CD8-positive, alpha-beta memory T cell (primary cell): ENCODE data around the gene RFESD. TPM values are rescaled to one million over a fixed set of nuclear protein-coding genes. Genes with fewer than 3 reads are reported as not detected.
A peak's percentile ranks its signal among the peaks of the same experiment; 100 is the strongest.
"Not testable (repeated sequence)": the region's sequence is repeated elsewhere in the genome, so short reads cannot be mapped to it uniquely, and the experiment has no call there.

Source experiments
- CTCF ChIA-PET: fragments of 350-600 bp; sonication (Branson Sonifier 250); formaldehyde crosslinking; loops from one replicate; lab custom pipeline; 2021; ENCODE audit warnings: antibody characterized with exemption; lab: Charles Lee
- POLR2A ChIA-PET: fragments of 350-600 bp; sonication (Branson Sonifier 250); formaldehyde crosslinking; loops from one replicate; lab custom pipeline; 2021; ENCODE audit warnings: antibody characterized with exemption; lab: Charles Lee
- DNase-seq, 5 donors: peaks; one replicate each; pipeline versions ENCODE4 v3.0.0 to v3.0.0-alpha.2; 2020 to 2022; ENCODE audit warnings: mixed read lengths in 1 of 5
- H3K27ac ChIP-seq: one replicate; pipeline ENCODE4 v1.7.0; 2013; ENCODE audit warnings: low read depth, mild to moderate bottlenecking, low read length, moderate library complexity
- H3K27me3 ChIP-seq: 2 replicates; pipeline ENCODE4 v1.7.0; 2013; ENCODE audit warnings: low read length, mild to moderate bottlenecking; ENCODE audit not compliant: insufficient read depth, poor library complexity, severe bottlenecking
- H3K36me3 ChIP-seq: 2 replicates; pipeline ENCODE4 v1.7.0; 2013; ENCODE audit warnings: mild to moderate bottlenecking, low read length, moderate library complexity; ENCODE audit not compliant: insufficient read depth
- H3K4me1 ChIP-seq: 2 replicates; pipeline ENCODE4 v1.7.0; 2013; ENCODE audit warnings: mild to moderate bottlenecking, low read length, moderate library complexity; ENCODE audit not compliant: insufficient read depth
- H3K4me3 ChIP-seq: 2 replicates; pipeline ENCODE4 v1.7.0; 2013; ENCODE audit warnings: mild to moderate bottlenecking, low read length
- H3K9me3 ChIP-seq: 2 replicates; pipeline ENCODE4 v1.7.0; 2013; ENCODE audit warnings: mild to moderate bottlenecking, low read length
- H3K27ac Mint-ChIP-seq, 8 donors: one replicate each; pipeline ENCODE4 v1.8.0; 2020 to 2021; ENCODE audit warnings: mixed read lengths in 8 of 8, mild to moderate bottlenecking in 6 of 8, inconsistent platforms in 3 of 8, moderate library complexity in 3 of 8
- H3K27me3 Mint-ChIP-seq, 2 donors: one replicate each; pipeline ENCODE4 v1.8.0; 2020 to 2021; ENCODE audit warnings: mixed read lengths in 2 of 2, mild to moderate bottlenecking in 1 of 2, moderate library complexity in 1 of 2
- H3K36me3 Mint-ChIP-seq, 3 donors: one replicate each; pipeline ENCODE4 v1.8.0; 2020 to 2021; ENCODE audit warnings: mixed read lengths in 3 of 3, inconsistent platforms in 1 of 3, mild to moderate bottlenecking in 1 of 3
- H3K4me1 Mint-ChIP-seq, 3 donors: one replicate each; pipeline ENCODE4 v1.8.0; 2020 to 2021; ENCODE audit warnings: mixed read lengths in 3 of 3, inconsistent platforms in 1 of 3, mild to moderate bottlenecking in 1 of 3
- H3K4me3 Mint-ChIP-seq, 7 donors: one replicate each; pipeline ENCODE4 v1.8.0; 2020 to 2021; ENCODE audit warnings: mixed read lengths in 7 of 7, mild to moderate bottlenecking in 6 of 7, moderate library complexity in 4 of 7, inconsistent platforms in 2 of 7
- H3K9me3 Mint-ChIP-seq, 5 donors: one replicate each; pipeline ENCODE4 v1.8.0; 2020 to 2022; ENCODE audit warnings: mixed read lengths in 5 of 5, mild to moderate bottlenecking in 3 of 5, moderate library complexity in 2 of 5, inconsistent platforms in 1 of 5
- polyA plus RNA-seq: library from polyadenylated mRNA; unstranded; fragments of 300-500 nt; fragmentation: Illumina TruSeq; gene quantifications from one replicate; pipeline ENCODE4 v1.2.3, GENCODE V29; 2021
- total RNA-seq, 2 experiments: library from RNA; stranded (reverse); gene quantifications; one replicate each; pipeline ENCODE4 v1.2.3, GENCODE V29; 2021

RFESD gene
- total and polyA plus RNA-seq, 3 experiments from 2014 or later: 4.2 to 7.2 (median 5.4) TPM

DNA sequence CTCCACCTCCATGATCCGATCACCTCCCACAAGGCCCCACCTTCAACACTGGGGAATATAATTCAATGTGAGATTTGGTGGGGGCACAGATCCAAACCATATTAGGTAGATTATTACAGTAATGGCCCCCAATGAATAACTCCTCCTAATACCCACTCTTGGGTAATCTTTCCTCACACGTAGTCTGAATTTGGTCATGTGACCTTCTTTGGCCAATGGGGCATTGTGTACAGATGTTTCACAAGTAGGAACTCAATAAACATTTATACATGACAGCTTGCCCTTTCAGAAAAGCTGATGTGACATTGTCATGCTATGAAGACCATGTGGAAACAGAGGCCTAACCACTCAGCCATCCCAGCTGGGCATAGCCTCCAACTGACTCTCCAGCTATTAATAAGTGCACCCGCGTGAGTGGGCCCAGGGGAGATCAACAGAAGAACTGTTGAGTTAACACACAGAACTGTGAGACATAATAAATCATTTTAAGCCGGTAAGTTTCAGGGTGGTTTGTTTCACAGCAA, 16.1 kb upstream of the RFESD start:
- Histone ChIP-seq H3K27ac (no peak overlapping the region), H3K4me3 (peak overlapping the region; percentile 16), H3K36me3 (no peaks in the 10 kb centered on the region), H3K4me1 (peaks cover 15% of the 10 kb centered on the region), H3K27me3 (no peaks in the 10 kb centered on the region), H3K9me3 (no peaks in the 10 kb centered on the region)
- Mint-ChIP-seq H3K4me3 (no peak overlapping the region), H3K27me3 (no peaks in the 10 kb centered on the region), H3K27ac (peak overlapping the region in 1 of 8 donors; percentile 88), H3K9me3 (peaks cover 0 to 4% (median 0%) of the 10 kb centered on the region in 5 donors), H3K4me1 (peaks cover 13 to 18% (median 13%) of the 10 kb centered on the region in 3 donors), H3K36me3 (no peaks in the 10 kb centered on the region)
- no peak for DNase-seq
- ChIA-PET CTCF (interaction anchor here (1.5 to 3.5 kb wide), 5 partner anchors 8 to 75 kb away, joined by 3 to 12 read pairs (median 8); partner anchors contain the start of genes ARSK, RFESD and SKIC3), POLR2A (no interaction called here)

DNA sequence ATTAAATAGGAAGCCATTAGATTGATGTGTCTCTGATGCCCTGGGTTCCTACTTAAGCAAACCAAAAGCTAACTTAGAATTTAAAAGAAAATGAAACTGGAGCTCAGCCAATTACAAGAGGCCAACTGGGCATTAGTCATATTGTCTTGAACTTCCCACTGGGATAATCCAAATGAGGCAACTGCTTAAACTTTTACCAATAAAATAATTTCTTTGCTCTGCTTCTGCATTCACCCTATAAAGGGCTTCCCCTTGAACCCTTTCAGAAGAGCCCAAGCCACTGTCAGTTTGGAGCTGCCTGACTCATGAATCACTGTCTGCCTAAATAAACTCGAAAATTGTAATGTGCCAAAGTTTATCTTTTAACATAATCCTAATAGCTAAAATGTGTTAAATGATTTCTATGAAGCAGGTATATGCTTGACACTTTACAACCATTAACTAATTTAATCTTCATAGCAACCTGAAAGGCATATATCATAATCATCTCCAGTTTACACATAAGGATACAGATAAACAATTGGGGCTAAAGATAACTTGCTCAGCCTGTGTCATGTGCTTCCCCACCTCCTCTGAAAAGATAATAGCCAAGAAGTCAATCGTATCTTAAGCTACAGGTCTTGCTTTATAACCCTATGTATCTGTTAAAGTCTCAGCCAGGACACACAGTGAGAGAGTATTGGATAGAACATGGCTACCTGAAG, 15.2 kb upstream of the RFESD start:
- no peaks in the 10 kb centered on the region for H3K36me3 Mint-ChIP-seq
- no peaks in the 10 kb centered on the region for H3K9me3 ChIP-seq
- no peak for DNase-seq
- H3K27me3 ChIP-seq: no peaks in the 10 kb centered on the region
- no peak overlapping the region for H3K27ac ChIP-seq
- peak overlapping the region; percentile 2 to 93 (median 84) for H3K27ac Mint-ChIP-seq
- H3K36me3 ChIP-seq: no peaks in the 10 kb centered on the region
- ChIA-PET CTCF (interaction anchor here (1.2 to 3.5 kb wide), 8 partner anchors 9 to 149 kb away, joined by 3 to 12 read pairs (median 6); partner anchors contain the start of genes ARSK, RFESD and SKIC3), POLR2A (interaction anchor here (1.1 to 1.8 kb wide), 2 partner anchors 9 to 16 kb away, joined by 4 to 9 read pairs; partner anchors contain the start of gene RFESD)
- peaks cover 13 to 18% (median 13%) of the 10 kb centered on the region in 3 donors for H3K4me1 Mint-ChIP-seq
- peaks cover 15% of the 10 kb centered on the region for H3K4me1 ChIP-seq
- H3K9me3 Mint-ChIP-seq: peaks cover 0 to 4% (median 0%) of the 10 kb centered on the region in 5 donors
- H3K4me3 Mint-ChIP-seq: peak overlapping the region in 1 of 7 donors; percentile 26
- H3K4me3 ChIP-seq: no peak overlapping the region
- H3K27me3 Mint-ChIP-seq: peaks cover 0 to 4% of the 10 kb centered on the region in 2 donors

DNA sequence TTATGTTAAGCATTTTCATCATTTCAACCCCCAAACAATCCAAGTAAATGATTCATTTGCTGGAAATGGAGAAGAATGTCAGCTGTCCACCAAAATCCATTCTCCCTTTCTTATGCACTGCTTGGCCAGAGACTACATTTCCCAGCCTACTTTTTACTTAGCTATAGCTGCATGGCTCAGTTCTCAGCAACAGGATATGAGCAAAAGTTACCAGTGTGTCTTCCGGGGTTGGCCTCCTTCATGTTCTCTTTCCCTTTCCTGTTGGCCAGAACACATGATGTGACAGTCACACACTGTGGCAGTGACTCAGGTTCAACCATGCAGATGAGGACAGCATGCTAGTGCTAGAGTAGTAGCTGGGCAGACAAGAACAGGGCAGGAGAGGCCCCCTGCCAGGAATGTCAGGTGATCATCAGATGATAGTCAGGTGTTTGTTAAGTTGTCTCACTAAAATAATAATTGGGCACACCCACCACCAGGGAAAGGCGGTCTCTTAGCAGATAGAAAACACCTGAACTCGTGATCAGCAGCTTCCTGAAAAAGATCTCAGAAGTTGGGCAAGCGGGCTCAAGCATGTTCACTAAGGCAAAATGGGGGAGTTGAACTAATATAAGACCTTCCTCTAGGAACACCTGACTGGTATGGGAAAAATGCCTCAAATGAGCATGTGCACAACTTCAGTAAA, 14.4 kb upstream of the RFESD start:
- peaks cover 0 to 4% (median 0%) of the 10 kb centered on the region in 5 donors for H3K9me3 Mint-ChIP-seq
- CTCF ChIA-PET: interaction anchor here (1.2 to 3.5 kb wide), 8 partner anchors 10 to 149 kb away, joined by 3 to 12 read pairs (median 6); partner anchors contain the start of genes ARSK, RFESD and SKIC3
- Histone ChIP-seq H3K36me3 (no peaks in the 10 kb centered on the region), H3K4me1 (peaks cover 15% of the 10 kb centered on the region), H3K9me3 (no peaks in the 10 kb centered on the region), H3K27ac (no peak overlapping the region), H3K27me3 (no peaks in the 10 kb centered on the region), H3K4me3 (peak overlapping the region; percentile 13)
- peak overlapping the region in 3 of 7 donors; percentile 26 to 32 (median 29) for H3K4me3 Mint-ChIP-seq
- peak; percentile 24 to 75 (median 64) for DNase-seq
- H3K4me1 Mint-ChIP-seq: peaks cover 13 to 18% (median 13%) of the 10 kb centered on the region in 3 donors
- POLR2A ChIA-PET: interaction anchor here (1.1 to 1.8 kb wide), 2 partner anchors 10 to 15 kb away, joined by 4 to 9 read pairs; partner anchors contain the start of gene RFESD
- peaks cover 2 to 9% of the 10 kb centered on the region in 2 donors for H3K27me3 Mint-ChIP-seq
- peak overlapping the region; percentile 2 to 93 (median 84) for H3K27ac Mint-ChIP-seq
- no peaks in the 10 kb centered on the region for H3K36me3 Mint-ChIP-seq

DNA sequence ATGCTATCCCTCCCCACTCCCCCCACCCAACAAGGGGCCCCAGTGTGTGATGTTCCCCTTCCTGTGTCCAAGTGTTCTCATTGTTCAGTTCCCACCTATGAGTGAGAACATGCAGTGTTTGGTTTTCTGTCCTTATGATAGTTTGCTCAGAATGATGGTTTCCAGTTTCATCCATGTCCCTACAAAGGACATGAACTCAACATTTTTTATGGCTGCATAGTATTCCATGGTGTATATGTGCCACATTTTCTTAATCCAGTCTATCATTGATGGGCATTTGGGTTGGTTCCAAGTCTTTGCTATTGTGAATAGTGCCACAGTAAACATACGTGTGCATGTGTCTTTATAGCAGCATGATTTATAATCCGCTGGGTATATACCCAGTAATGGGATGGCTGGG, 13.6 kb upstream of the RFESD start:
- H3K9me3 Mint-ChIP-seq, POLR2A ChIA-PET, H3K4me3 ChIP-seq, H3K9me3 ChIP-seq, H3K36me3 Mint-ChIP-seq, H3K36me3 ChIP-seq, DNase-seq, H3K4me3 Mint-ChIP-seq, H3K27ac ChIP-seq, H3K27me3 ChIP-seq: not testable (repeated sequence)
- H3K4me1 ChIP-seq: peaks cover 15% of the 10 kb centered on the region
- H3K27me3 Mint-ChIP-seq: peaks cover 2 to 12% of the 10 kb centered on the region in 2 donors
- CTCF ChIA-PET: interaction anchor here (2.0 to 2.4 kb wide), 2 partner anchors 12 to 78 kb away, joined by 5 to 7 read pairs; partner anchors contain the start of genes ARSK and SKIC3
- peaks cover 13 to 18% (median 13%) of the 10 kb centered on the region in 3 donors for H3K4me1 Mint-ChIP-seq
- H3K27ac Mint-ChIP-seq: peak overlapping the region in 2 of 8 donors; percentile 32 to 42

DNA sequence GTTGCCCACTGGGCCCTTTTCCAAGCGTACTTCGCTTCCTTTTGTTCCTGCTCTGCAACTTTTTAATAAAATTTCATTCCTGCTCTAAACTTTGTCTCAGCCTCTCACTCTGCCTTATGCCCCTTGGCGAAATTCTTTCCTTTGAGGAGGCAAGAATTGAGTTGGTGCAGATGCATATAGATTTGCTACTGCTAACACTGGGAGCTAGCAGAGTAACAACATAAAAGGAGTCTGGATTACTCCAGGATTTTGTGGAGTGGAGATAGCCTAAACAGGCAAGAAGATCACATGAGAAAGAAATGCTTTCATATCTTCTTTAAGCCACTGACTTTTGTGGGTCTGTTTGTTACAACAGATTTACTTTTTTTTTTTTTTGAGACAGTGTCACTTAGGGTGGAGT, 12.9 kb upstream of the RFESD start:
- H3K27me3 ChIP-seq: no peaks in the 10 kb centered on the region
- ChIA-PET POLR2A (no interaction called here), CTCF (interaction anchor here (0.9 kb wide), 1 partner anchor 203 kb away, joined by 3 read pairs; no protein-coding TSS in a partner anchor)
- Mint-ChIP-seq H3K4me3 (no peak overlapping the region), H3K27me3 (peaks cover 5 to 16% of the 10 kb centered on the region in 2 donors), H3K4me1 (peaks cover 13 to 18% (median 13%) of the 10 kb centered on the region in 3 donors), H3K36me3 (no peaks in the 10 kb centered on the region), H3K27ac (peak overlapping the region in 1 of 8 donors; percentile 58), H3K9me3 (peaks cover 0 to 4% (median 0%) of the 10 kb centered on the region in 5 donors)
- no peaks in the 10 kb centered on the region for H3K9me3 ChIP-seq
- H3K4me1 ChIP-seq: peaks cover 15% of the 10 kb centered on the region
- DNase-seq: no peak
- H3K27ac ChIP-seq: no peak overlapping the region
- H3K4me3 ChIP-seq: no peak overlapping the region
- H3K36me3 ChIP-seq: no peaks in the 10 kb centered on the region

DNA sequence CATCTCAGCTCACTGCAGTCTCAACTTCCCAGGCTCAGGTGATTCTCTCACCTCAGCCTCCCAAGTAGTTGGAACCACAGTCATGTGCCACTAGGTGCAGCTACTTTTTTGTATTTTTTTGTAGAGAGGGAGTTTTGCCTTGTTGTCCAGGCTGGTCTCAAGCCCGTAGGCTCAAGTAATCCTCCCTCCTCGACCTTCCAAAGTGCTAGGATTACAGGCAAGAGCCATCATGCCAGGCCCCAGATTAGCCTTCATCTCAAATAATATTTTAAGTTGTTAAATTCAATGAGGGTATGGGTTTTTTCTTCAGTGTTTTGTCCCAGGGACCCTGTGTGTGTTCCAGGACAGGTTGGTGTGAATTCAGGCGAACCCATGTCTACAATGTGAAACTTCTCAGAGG, 12.5 kb upstream of the RFESD start:
- peaks cover 13 to 18% (median 13%) of the 10 kb centered on the region in 3 donors for H3K4me1 Mint-ChIP-seq
- Histone ChIP-seq H3K9me3 (no peaks in the 10 kb centered on the region), H3K27ac (no peak overlapping the region), H3K4me1 (peaks cover 15% of the 10 kb centered on the region), H3K27me3 (no peaks in the 10 kb centered on the region), H3K36me3 (no peaks in the 10 kb centered on the region), H3K4me3 (no peak overlapping the region)
- H3K27me3 Mint-ChIP-seq: peaks cover 5 to 19% of the 10 kb centered on the region in 2 donors
- DNase-seq: no peak
- POLR2A ChIA-PET: interaction anchor here (0.7 kb wide), 1 partner anchor 216 kb away, joined by 3 read pairs; no protein-coding TSS in a partner anchor
- no peak overlapping the region for H3K27ac Mint-ChIP-seq
- no peak overlapping the region for H3K4me3 Mint-ChIP-seq
- H3K9me3 Mint-ChIP-seq: peaks cover 0 to 4% (median 0%) of the 10 kb centered on the region in 5 donors
- CTCF ChIA-PET: interaction anchor here (0.9 kb wide), 1 partner anchor 203 kb away, joined by 3 read pairs; no protein-coding TSS in a partner anchor
- no peaks in the 10 kb centered on the region for H3K36me3 Mint-ChIP-seq

DNA sequence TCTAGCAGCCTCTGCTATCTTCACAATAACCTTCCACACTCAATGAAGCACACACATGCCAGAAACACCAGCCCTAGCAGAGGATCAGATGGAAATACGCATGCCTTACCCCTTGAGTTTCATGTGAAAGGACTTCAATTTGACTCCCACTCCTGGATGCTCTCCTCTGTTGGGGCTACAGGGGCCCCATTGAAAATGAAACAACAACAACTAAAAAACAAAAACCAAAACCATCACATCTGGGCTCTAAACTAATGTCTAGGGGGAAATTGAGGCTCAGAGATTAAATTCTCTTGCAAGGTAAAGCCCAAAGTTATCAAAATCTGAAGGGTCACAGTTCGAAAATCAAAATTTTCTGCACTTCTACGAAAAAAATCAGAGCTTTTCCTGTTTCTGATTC, 7.9 kb upstream of the RFESD start:
- CTCF ChIA-PET: no interaction called here
- Histone ChIP-seq H3K36me3 (no peaks in the 10 kb centered on the region), H3K4me3 (no peak overlapping the region)

More for the DNA sequence above, 7.9 kb upstream of the RFESD start:
- H3K27me3 ChIP-seq: no peaks in the 10 kb centered on the region
- DNase-seq: no peak
- H3K27ac Mint-ChIP-seq: no peak overlapping the region
- peaks cover 5 to 25% of the 10 kb centered on the region in 2 donors for H3K27me3 Mint-ChIP-seq
- no peaks in the 10 kb centered on the region for H3K9me3 Mint-ChIP-seq
- H3K27ac ChIP-seq: no peak overlapping the region
- H3K36me3 Mint-ChIP-seq: no peaks in the 10 kb centered on the region
- peaks cover 0 to 2% (median 1%) of the 10 kb centered on the region in 3 donors for H3K4me1 Mint-ChIP-seq
- no peak overlapping the region for H3K4me3 Mint-ChIP-seq
- H3K9me3 ChIP-seq: no peaks in the 10 kb centered on the region
- POLR2A ChIA-PET: no interaction called here
- H3K4me1 ChIP-seq: no peaks in the 10 kb centered on the region
